ENCODE measurements around the gene ASS1.

ASS1 gene

GRCh38 chr9:130501639-130502038, 56.9 kb downstream of the ASS1 start:
- peak overlapping the region; percentile 1; the same call in 1 of the 2 replicates for H3K27ac ChIP-seq
- CTCF ChIA-PET: interaction anchor here (0.7 kb wide), 1 partner anchor 12 kb away, joined by 3 read pairs; no protein-coding TSS in a partner anchor
- no peak for TF ChIP-seq CTCF (conservative IDR thresholded peaks at IDR 0.05; ENCODE audit: low read depth)
- POLR2A ChIA-PET (ENCODE audit: low non-redundant PET): interaction anchor here (0.5 kb wide), 1 partner anchor 78 kb away, joined by 8 read pairs; the partner anchor contains the start of gene FUBP3
- peak; percentile 42 for DNase-seq (ENCODE audit: low spot score)

- no peak for TF ChIP-seq CTCF (conservative IDR thresholded peaks at IDR 0.05; ENCODE audit: low read depth)
- no peak overlapping the region for H3K27ac ChIP-seq
- ChIA-PET POLR2A (ENCODE audit: low non-redundant PET) (no interaction called here), CTCF (no interaction called here)
- DNase-seq (ENCODE audit: low spot score): no peak
These were observed 63.5 kb downstream of the ASS1 start for GRCh38 chr9:130508218-130508617.

- TF ChIP-seq CTCF (conservative IDR thresholded peaks at IDR 0.05; ENCODE audit: low read depth): no peak
- ChIA-PET POLR2A (ENCODE audit: low non-redundant PET) (no interaction called here), CTCF (interaction anchor here (0.6 to 0.8 kb wide), 3 partner anchors 17 to 413 kb away, joined by 3 to 4 read pairs (median 3); no protein-coding TSS in a partner anchor)
These were observed 67.4 kb downstream of the ASS1 start for GRCh38 chr9:130512199-130512598.

GRCh38 chr9:130513078-130513477, 68.3 kb downstream of the ASS1 start:
- no peak overlapping the region for H3K27ac ChIP-seq
- CTCF ChIA-PET: no interaction called here
- no peak for DNase-seq (ENCODE audit: low spot score)
- POLR2A ChIA-PET (ENCODE audit: low non-redundant PET): no interaction called here
- TF ChIP-seq CTCF (conservative IDR thresholded peaks at IDR 0.05; ENCODE audit: low read depth): no peak

More at GRCh38 chr9:130512199-130512598, 67.4 kb downstream of the ASS1 start:
- no peak overlapping the region for H3K27ac ChIP-seq
- no peak for DNase-seq (ENCODE audit: low spot score)

- CTCF ChIA-PET: interaction anchor here (0.7 to 1.0 kb wide), 2 partner anchors 35 to 166 kb away, joined by 4 to 6 read pairs; no protein-coding TSS in a partner anchor
- no peak for TF ChIP-seq CTCF (conservative IDR thresholded peaks at IDR 0.05; ENCODE audit: low read depth)
- H3K27ac ChIP-seq: no peak overlapping the region
- DNase-seq (ENCODE audit: low spot score): no peak
- POLR2A ChIA-PET (ENCODE audit: low non-redundant PET): no interaction called here
These were observed 73.5 kb downstream of the ASS1 start for GRCh38 chr9:130518233-130518632.

- H3K27ac ChIP-seq: no peak overlapping the region
These were observed 74.4 kb downstream of the ASS1 start for GRCh38 chr9:130518943-130519799.

More at GRCh38 chr9:130518943-130519799, 74.4 kb downstream of the ASS1 start:
- no peak for TF ChIP-seq CTCF (conservative IDR thresholded peaks at IDR 0.05; ENCODE audit: low read depth)
- no peak for DNase-seq (ENCODE audit: low spot score)
- ChIA-PET POLR2A (ENCODE audit: low non-redundant PET) (interaction anchor here (0.6 kb wide), 1 partner anchor 70 kb away, joined by 15 read pairs; no protein-coding TSS in a partner anchor), CTCF (interaction anchor here (0.6 to 1.0 kb wide), 3 partner anchors 60 to 165 kb away, joined by 3 to 5 read pairs (median 4); partner anchors contain the start of gene FUBP3)

Measured in RWPE1 (cell line).